ENCODE data around the gene OR10A3. TPM values are rescaled to one million over a fixed set of nuclear protein-coding genes. Genes with fewer than 3 reads are reported as not detected.

OR10A3 gene
- polyA plus RNA-seq, 3 donors = not detected

DNA sequence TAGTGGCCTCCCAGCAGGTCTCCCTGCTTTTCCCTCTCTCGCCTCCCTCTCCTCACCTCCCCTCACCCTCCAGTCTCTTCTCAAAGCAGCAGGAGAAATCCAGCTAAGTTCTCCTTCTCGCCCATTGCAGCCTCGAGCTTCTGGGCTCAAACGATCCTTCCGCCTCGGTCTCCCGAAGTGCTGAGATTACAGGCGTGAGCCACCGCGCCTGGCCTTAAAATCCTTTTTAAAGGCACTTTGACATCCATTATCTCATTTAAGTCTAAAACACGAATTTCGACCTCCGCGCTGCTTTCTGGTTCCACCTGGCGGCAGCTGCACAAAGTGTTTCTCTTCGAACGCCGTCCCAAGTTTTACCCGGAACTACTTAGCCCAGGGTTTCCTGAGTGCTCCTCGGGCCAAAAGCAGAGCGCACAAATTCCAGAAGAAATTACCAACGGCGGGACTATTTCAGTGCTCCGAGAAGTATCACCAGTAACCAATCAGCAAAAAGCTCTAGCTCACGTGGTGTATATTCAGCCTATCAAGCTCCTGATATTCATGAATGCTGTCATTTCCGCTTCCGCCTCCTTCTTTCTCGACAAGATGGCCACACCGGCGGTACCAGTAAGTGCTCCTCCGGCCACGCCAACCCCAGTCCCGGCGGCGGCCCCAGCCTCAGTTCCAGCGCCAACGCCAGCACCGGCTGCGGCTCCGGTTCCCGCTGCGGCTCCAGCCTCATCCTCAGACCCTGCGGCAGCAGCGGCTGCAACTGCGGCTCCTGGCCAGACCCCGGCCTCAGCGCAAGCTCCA, 45.5 kb upstream of the OR10A3 start, which contains the start of gene EIF3F:
TSS of gene EIF3F (plus strand) at position 570 of the 792 bp plus-strand sequence. CDS start at position 586, 16 bp downstream.
- Histone ChIP-seq H3K79me2 (ENCODE audit: insufficient read depth, low read length) (peaks cover 34% of the 10 kb centered on the region), H3K27me3 (ENCODE audit: control insufficient read depth in 2 of 2, insufficient read depth in 2 of 2, low read length in 2 of 2) (no peaks in the 10 kb centered on the region), H3K36me3 (replicated peaks in 1 of 2; ENCODE audit: control insufficient read depth in 1 of 2, insufficient read depth in 2 of 2, low read length in 2 of 2) (peaks cover 10 to 19% of the 10 kb centered on the region in 2 donors), H3K4me1 (ENCODE audit: control insufficient read depth in 1 of 2, insufficient read depth in 2 of 2, low read length in 2 of 2) (peaks cover 18 to 25% of the 10 kb centered on the region in 2 donors), H4K20me1 (ENCODE audit: insufficient read depth, low read length) (no peaks in the 10 kb centered on the region), H3K9me3 (replicated peaks in 1 of 2; ENCODE audit: control insufficient read depth in 1 of 2, insufficient read depth in 1 of 2, low read length in 2 of 2) (no peaks in the 10 kb centered on the region), H2AFZ (ENCODE audit: insufficient read depth, low read depth, low read length, poor library complexity, severe bottlenecking) (peak within 1 kb of the TSS; percentile 94), H3K27ac (ENCODE audit: low read depth in 1 of 2, low read length in 2 of 2) (peak within 1 kb of the TSS; percentile 58 to 82), H3K4me3 (replicated peaks in 1 of 3; ENCODE audit: low read depth in 2 of 3, low read length in 3 of 3) (peak within 1 kb of the TSS; percentile 61 to 85 (median 83)), H3K9ac (ENCODE audit: insufficient read depth, low read length, poor library complexity, severe bottlenecking) (peak within 1 kb of the TSS; percentile 76), H3K4me2 (replicated peaks; ENCODE audit: extremely low read depth, low read length, poor library complexity, severe bottlenecking) (peak within 1 kb of the TSS; percentile 95)
- WGBS (ENCODE audit: insufficient coverage) = under 1% methylated on average over 43 of the region's 47 CpGs
- Mint-ChIP-seq H3K27me3 (ENCODE audit: low read depth in 3 of 3) (peaks cover 0 to 10% (median 0%) of the 10 kb centered on the region in 3 donors), H3K27ac (peak within 1 kb of the TSS; percentile 87 to 96 (median 91)), H3K4me3 (peak within 1 kb of the TSS; percentile 85 to 98), H3K9me3 (peaks cover 0 to 2% (median 0%) of the 10 kb centered on the region in 7 donors), H3K36me3 (peaks cover 22 to 25% of the 10 kb centered on the region in 2 donors), H3K4me1 (peaks cover 24% of the 10 kb centered on the region)
- DNase-seq = peak; percentile 98 to 100 (median 98)
- TF ChIP-seq, protein P1, sequence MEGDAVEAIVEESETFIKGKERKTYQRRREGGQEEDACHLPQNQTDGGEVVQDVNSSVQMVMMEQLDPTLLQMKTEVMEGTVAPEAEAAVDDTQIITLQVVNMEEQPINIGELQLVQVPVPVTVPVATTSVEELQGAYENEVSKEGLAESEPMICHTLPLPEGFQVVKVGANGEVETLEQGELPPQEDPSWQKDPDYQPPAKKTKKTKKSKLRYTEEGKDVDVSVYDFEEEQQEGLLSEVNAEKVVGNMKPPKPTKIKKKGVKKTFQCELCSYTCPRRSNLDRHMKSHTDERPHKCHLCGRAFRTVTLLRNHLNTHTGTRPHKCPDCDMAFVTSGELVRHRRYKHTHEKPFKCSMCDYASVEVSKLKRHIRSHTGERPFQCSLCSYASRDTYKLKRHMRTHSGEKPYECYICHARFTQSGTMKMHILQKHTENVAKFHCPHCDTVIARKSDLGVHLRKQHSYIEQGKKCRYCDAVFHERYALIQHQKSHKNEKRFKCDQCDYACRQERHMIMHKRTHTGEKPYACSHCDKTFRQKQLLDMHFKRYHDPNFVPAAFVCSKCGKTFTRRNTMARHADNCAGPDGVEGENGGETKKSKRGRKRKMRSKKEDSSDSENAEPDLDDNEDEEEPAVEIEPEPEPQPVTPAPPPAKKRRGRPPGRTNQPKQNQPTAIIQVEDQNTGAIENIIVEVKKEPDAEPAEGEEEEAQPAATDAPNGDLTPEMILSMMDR (IDR thresholded peaks at IDR 0.05) = peak; percentile 84
- intact Hi-C loops (cut with micrococcal nuclease) = loop anchor here (5.0 to 10.0 kb wide), 5 partner anchors 95 to 1512 kb away; partner anchors contain the start of genes RPL27A (in 1 of the 2), TRIM3 (in 1 of the 2) and TRIM66 (in 1 of the 2)

DNA sequence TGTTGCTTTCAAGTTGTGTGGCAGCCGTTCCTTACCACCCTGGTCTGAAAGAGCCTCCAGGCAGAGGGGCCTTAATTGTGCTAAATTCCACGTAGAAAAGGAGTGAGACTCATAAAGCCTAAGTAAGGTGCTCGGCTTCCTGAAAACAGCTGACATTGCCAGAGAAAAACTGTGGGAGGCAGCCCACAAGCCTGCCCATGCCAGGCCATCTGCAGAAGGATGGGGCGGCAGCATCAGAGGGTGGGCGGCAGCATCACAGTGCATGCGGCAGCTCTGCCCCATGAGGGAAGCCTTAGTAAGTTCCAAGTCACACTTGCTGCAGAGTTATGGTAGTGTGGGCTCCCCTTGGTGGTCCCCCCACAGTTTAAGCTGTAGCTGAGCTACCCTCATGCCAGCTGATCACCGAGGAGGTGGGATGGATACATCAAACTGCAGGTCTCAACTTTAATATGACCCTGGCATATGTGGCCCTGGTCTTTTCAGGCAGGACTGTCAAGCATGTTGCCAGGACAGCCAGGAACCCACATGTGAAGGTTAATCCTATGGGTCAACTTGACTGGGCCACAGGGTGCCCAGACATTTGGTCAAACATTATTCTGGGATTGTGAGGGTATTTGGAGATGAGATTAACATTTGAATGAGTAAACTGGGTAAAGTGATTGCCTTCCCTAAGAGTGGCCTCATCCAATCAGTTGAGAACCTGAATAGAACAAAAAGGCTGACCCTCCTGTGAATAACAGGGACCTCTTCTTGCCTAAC, 42.5 kb upstream of the OR10A3 start:
- TF ChIP-seq, protein P1 (IDR thresholded peaks at IDR 0.05) = no peak
- Mint-ChIP-seq H3K9me3 (peaks cover 0 to 2% (median 0%) of the 10 kb centered on the region in 7 donors), H3K27me3 (ENCODE audit: low read depth in 3 of 3) (peaks cover 0 to 10% (median 0%) of the 10 kb centered on the region in 3 donors), H3K27ac (no peak overlapping the region), H3K36me3 (peaks cover 3% of the 10 kb centered on the region in 2 donors), H3K4me1 (peaks cover 20% of the 10 kb centered on the region), H3K4me3 (no peak overlapping the region)
- Histone ChIP-seq H3K79me2 (ENCODE audit: insufficient read depth, low read length) (peaks cover 19% of the 10 kb centered on the region), H3K9ac (ENCODE audit: insufficient read depth, low read length, poor library complexity, severe bottlenecking) (no peak overlapping the region), H3K9me3 (replicated peaks in 1 of 2; ENCODE audit: control insufficient read depth in 1 of 2, insufficient read depth in 1 of 2, low read length in 2 of 2) (no peaks in the 10 kb centered on the region), H3K27ac (ENCODE audit: low read depth in 1 of 2, low read length in 2 of 2) (no peak overlapping the region), H2AFZ (ENCODE audit: insufficient read depth, low read depth, low read length, poor library complexity, severe bottlenecking) (no peak overlapping the region), H3K27me3 (ENCODE audit: control insufficient read depth in 2 of 2, insufficient read depth in 2 of 2, low read length in 2 of 2) (no peaks in the 10 kb centered on the region), H3K4me2 (replicated peaks; ENCODE audit: extremely low read depth, low read length, poor library complexity, severe bottlenecking) (no peak overlapping the region), H3K36me3 (replicated peaks in 1 of 2; ENCODE audit: control insufficient read depth in 1 of 2, insufficient read depth in 2 of 2, low read length in 2 of 2) (peaks cover 2 to 5% of the 10 kb centered on the region in 2 donors), H4K20me1 (ENCODE audit: insufficient read depth, low read length) (no peaks in the 10 kb centered on the region), H3K4me1 (ENCODE audit: control insufficient read depth in 1 of 2, insufficient read depth in 2 of 2, low read length in 2 of 2) (peaks cover 18 to 23% of the 10 kb centered on the region in 2 donors), H3K4me3 (replicated peaks in 1 of 3; ENCODE audit: low read depth in 2 of 3, low read length in 3 of 3) (no peak overlapping the region)
- intact Hi-C loops (cut with micrococcal nuclease) = loop anchor here (10.0 kb wide), 3 partner anchors 389 to 1509 kb away; partner anchors contain the start of genes RPL27A (in 1 of the 2), TRIM3 (in 1 of the 2) and TRIM66 (in 1 of the 2)
- WGBS (ENCODE audit: insufficient coverage) = 86% methylated on average over 7 of the region's 7 CpGs
- DNase-seq = no peak

All from CD14-positive monocyte (primary cell).